GM19438 (cell line): ENCODE measurements around the gene METTL17.
"Not testable (repeated sequence)": the region's sequence is repeated elsewhere in the genome, so short reads cannot be mapped to it uniquely, and the experiment has no call there.

ENCODE experiments used
- ATAC-seq: cut with Tn5 transposase; IDR thresholded peaks from one replicate; pipeline ENCODE4 v1.9.1; 2021; ENCODE audit warnings: low read depth; ENCODE audit not compliant: unreplicated experiment

The METTL17 gene

DNA sequence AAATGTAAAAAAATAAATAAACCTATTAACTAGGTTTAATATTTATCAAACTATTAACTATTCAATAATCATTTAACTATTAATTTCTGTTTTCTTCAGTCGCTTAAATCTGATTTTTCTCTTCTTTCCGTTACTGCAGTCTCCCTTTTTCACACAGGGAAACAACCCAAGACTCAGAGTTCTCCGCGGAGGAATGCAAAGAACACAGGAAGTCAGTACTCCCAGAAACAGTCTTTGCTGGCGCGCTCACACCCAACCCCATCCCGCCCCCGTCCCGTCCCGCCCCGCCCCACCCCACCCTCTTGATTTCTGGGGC lies 351 bp upstream of the METTL17 start:
- no peak for ATAC-seq

DNA sequence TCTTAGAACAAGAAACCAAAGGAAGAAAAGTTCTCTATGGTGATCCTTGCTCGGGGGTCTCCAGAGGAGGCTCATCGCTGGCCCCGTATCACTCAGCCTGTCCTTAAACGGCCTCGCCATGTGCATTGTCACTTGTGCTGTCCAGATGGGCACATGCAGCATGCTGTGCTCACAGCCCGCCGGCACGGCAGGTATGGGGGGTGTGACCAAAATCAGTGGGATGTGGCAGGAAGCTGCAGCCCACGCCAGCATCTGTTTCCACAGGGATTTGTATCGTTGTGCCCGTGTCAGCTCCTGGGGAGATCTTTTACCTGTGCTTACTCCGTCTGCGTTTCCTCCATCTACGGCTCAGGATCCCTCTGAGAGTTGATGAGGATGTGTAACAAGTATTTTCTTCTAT lies 6.7 kb downstream of the METTL17 start:
- no peak for ATAC-seq

DNA sequence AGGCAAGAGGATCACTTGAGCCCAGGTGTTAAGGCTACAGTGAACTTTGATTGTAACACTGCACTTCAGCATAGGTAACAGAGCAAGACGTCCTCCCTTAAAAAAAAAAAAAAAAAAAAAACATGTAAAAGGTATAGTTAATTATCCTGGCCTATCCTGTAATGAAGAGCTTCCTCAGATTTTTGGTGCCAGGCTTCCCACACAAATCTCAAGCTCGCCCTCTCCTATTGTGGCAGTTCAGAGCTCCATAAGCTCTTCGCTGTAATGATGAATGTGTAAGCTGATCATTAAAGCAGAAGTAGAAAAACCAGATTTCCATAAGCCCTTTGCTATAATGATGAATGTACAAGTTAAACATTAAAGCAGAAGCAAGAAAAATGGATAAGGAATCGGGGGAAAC lies 7.3 kb downstream of the METTL17 start:
- ATAC-seq, result no peak

DNA sequence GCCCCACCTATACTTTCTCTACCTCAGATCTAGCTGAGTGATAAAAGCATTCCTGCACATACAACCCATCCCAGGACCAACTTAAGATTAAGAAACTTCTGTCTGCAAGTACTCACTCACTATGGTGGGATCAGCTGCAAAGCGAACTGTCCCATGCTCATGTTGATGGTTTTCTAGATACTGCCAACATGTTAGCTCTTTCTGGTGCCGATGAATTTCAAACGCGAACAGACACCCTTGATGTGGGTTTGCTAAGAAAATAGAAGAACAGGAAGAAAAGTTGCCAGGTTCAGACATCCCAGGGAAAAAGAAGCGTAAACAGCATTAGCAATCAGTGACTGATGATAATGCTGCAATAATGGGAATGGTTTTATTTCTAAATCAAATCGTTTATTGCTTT lies 7.8 kb downstream of the METTL17 start:
- no peak for ATAC-seq

DNA sequence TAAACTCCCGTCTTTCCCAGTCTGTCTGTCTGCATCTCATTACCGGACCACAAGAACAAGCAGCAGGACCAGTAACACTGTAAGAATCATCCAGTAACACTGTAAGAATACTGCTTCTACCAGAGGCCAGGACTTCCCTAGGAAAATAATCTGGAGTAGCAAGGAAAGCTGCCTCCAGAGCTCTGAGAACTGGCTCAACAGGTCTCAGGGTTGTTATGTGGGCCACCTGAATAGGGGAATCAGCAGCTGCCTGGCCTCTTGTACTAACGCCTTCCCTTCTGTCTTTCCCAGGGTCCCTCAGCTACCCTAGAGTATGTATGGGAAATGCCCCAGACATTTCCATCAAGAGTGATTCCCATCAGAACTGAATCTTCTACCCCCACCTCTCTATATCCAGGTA lies 8.4 kb downstream of the METTL17 start:
- no peak for ATAC-seq

DNA sequence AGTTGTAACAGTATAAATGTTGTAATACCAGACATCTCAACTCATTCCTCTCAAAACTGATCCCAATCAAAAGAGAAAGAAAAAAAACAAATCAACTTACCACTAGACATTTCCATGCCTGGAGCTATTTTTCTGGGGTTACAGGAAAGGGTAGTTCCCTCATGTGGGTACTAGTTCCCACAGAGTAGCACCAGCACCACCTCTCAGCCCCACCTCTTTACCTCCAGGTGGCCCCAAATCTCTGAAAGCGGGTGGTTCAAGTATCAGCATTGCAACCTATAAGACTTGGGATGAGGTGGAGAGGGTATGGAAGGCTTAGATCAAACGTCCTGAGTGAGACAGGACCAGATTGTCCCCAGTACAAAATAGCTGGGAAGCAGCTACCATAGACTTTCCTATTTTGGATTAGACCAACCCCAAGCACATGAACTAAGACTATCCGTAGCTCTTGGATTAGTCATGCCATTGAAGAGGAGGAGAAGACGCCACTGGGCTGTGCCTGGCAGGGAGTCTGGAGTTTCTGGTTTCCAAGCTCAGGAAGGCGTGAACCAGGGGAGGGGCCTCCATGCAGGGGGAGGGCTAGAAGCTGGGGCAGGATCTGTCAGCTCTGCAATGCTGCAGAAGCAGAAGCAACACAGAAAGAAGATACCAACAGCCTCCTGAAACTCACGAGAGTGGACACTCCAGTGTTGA lies 9.0 kb downstream of the METTL17 start, which contains the start of gene SLC39A2:
Gene SLC39A2 (plus strand): TSS at position 620 of the 693 bp plus-strand sequence. CDS start 154 bp downstream, outside the sequence.
- no peak for ATAC-seq

DNA sequence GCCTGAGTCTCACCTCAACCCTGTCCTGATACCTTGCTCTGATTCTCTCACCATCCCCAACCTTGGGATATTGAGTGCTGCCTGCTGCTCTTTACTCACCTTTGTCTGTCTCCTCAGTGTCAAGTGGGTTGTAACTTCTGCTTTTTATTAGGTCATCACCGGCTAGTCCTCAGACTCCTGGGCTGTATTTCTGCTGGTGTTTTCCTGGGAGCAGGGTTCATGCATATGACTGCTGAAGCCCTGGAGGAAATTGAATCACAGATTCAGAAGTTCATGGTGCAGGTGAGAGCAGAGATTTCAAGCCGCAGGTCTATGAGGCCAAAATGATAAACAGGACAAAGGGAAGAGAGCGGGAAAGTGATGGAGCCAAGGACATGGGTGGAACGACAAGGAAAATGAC lies 9.8 kb downstream of the METTL17 start:
- ATAC-seq, result no peak

DNA sequence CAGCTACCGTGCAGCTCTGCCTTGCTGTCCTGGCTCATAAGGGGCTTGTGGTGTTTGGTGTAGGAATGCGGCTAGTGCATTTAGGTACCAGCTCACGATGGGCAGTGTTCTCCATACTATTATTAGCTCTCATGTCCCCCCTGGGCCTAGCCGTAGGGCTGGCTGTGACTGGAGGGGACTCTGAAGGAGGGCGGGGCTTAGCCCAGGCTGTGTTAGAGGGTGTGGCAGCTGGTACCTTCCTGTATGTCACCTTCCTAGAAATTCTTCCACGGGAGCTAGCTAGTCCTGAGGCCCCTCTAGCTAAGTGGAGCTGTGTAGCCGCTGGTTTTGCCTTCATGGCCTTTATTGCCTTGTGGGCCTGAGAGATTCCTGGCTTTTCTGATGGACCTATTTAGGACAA lies 11.4 kb downstream of the METTL17 start:
- no peak for ATAC-seq

DNA sequence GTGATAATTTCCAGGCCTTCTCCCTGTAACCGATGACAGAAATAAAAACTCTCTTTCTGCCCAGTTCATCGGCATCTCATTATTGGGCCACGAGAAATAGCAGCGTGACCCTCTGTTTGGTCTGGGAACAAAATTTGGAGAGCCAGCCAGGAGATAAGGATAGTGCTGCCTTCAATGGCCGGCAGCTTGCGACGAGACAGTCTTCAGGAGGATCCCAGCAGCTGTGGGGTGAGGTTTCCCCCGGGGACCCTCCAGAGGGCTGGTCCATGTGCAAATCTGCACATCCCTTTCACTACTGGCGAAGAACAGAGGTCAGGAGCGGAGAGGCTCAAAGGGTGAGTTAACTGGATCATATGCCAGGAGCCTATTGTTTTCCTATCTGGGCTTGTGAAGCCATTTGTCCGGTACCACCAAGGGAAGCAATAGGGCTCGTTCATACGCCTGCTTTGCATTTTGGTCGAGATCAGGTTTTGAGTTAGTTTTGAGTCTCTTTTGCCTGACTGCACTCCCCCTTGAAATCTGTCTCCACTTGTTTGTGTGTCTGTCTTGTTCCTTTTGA lies 14.1 kb downstream of the METTL17 start:
- ATAC-seq, result no peak

DNA sequence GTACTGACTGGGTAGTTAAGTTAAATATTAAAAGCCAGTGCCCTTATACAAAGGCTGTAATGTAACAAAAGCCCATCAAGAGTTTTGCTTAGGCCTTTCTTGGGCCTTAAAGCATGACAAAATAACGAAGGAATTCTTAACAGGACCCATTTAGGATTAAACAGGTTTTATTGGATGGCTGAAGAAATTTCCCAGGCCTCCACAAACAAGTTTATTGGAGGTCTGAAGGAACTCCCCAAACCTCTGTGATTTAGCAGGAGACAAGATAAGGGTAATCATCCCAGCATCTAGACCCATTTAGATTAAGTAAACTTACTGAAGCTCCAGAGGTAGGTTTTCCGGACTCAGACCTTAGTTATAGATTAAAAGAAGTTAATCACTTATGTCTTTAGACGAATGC lies 19.9 kb downstream of the METTL17 start:
- ATAC-seq, result not testable (repeated sequence)

DNA sequence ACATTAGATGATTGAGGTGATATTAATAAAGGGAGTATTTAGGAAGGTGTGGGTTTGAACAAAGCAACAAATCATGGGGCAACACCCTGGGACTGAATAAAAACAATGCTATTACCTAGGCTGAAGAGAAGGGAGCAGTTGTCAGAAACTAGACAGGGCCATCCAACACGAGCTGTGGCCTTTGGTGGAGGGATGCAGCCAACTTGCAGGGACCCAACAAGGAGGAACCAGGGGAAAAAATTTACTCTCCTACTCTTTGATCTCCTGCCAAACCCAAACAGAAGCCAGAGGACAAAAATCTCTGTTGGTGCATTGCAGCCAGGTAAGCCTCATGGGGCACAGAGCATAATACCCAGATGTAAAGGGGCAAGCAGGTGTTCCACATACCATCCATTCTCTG lies 21.4 kb downstream of the METTL17 start:
- no peak for ATAC-seq

DNA sequence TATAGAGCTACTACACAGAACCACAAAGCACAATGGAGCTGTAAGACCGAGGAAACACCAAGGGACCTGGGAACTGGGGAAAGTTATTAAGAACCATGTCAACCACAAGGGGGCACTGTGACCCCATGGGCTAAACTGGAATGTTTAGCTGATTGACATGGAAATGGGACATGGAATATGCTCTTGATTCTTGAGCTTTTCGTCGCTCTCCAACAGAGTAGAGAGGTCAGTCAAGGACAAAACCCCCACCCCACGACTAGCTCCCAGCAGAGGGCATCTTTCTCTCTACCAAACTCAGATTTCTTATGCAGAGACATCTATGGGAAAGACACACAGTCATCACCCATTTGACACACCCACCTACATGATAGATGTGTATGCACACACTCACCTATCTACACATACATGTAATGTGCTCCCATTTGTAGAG lies 25.0 kb downstream of the METTL17 start:
- no peak for ATAC-seq

DNA sequence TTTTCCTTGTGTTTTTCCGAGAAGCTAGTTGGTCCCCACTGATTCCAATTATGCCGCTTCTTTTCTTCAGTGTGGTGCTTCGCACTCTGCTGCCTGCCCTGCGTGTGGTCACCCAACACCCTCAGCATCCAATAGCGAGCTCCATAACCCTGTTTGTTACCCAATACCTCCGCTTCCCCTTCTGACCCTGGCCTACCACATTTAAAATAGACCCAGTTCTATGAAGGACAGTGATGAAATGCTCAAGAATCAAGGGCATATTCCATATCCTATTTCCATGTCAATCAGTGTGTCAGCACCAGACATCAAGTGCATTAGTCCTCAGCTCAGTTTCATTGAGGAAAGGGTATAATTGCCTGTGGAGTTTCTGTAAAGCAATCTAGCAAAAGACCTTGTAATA lies 25.5 kb downstream of the METTL17 start:
- no peak for ATAC-seq

DNA sequence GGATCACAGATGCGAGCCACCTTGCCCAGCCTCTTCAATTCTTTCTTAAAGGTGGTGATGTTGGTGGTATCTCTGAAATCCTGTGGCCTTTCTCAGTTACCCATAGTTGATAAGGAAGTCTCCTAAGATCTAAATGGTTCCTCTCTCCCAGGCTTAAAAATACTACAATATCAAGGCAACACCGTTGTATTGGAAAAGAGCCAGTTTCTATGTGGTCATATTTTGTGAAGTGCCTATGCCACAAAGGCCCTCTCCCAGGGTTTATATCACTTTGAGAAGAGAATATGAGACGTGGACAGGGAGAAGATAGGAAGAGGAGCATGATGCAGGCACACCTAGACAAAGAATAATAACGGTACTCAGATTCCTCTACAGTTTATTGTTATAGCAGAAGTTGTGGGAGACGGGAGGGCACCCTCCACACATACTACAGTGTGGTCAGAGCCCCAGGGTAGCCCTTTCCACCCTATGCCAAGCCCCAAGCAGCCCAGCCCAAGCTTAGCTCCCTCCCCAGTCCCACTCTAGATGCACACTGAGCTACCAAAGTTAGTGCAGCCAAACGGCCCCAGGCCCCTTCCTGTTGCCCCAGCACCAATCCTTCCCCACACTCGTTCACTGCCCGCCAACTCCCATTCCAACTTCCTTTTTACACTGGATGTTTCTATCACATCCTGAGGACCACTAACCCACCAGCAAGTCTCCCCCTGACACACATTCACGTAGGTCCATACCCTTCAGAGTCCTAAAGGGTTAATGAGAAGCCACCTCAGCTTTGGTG lies 26.8 kb downstream of the METTL17 start:
- ATAC-seq, result no peak

DNA sequence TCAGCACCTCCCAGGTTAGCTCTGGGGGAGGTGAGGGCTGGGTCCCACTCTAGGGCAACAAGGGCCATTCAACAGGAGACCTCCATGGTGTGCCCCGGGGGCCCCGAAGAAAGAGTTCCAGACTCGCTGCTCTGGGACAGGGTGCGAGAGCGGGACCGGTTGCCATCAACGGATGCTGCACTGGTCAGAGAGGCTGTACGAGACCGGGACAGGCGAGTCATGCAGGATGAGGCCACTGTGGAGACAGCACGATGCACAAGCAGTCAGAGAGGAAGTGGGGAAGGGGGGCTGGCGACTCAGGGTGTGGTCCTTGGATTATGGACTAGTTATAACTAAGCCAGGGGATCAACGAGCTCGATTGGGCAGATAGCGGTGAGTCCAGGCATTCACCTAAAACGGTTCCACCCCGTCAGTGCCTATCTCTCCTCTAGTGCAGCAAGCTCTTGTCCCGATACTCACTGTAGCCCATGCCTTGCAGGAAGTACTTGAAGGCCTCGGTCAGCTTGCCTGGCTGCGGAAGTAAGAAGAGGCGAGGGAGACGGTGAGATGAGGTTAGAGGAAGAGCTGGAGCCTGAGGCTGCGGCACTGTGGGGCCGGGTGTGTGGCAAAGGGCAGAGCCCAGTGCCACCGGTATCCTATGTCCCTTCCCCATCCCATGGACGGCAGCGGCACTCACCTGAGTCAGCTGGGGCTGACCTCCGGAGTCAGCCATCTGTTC lies 27.9 kb downstream of the METTL17 start:
- no peak for ATAC-seq

DNA sequence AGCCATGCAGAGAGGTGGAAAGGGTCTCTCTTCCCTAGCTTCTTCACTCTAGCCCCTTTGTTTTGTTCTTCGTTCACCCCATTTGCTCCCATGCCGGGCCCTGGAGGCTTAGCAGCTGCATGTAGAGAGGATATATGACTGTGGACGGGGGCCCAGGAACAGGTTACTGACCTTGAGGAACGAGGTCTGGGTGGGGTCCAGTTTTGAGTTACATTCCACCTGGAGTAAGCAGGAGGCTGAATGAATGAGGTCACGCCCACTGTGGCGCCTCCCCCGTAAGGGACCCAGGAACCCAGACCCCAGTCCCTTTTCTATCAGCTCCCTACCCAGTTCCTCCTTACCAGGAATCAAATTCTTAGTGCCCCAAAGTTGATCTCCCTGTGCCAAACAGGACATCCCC lies 28.5 kb downstream of the METTL17 start:
- no peak for ATAC-seq

DNA sequence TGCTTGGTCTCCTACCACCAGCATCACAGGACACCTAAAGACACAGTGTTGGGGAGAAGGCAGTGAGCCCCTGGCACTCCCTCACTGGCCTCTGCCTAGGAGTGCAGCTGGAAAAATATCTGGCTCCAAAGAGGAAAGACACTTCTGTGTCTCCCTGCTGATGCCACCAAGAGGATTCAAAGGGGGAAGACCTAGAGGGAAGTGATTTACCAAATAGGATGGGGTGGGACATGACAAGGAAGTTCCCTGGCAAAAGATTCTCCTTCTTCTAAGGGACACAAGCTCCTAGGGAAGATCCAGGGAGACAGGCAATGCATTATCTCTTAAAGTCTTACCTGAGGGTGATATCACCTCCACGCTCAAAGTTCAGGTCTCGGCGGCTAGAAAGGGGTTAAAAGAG lies 29.0 kb downstream of the METTL17 start:
- ATAC-seq, result no peak

DNA sequence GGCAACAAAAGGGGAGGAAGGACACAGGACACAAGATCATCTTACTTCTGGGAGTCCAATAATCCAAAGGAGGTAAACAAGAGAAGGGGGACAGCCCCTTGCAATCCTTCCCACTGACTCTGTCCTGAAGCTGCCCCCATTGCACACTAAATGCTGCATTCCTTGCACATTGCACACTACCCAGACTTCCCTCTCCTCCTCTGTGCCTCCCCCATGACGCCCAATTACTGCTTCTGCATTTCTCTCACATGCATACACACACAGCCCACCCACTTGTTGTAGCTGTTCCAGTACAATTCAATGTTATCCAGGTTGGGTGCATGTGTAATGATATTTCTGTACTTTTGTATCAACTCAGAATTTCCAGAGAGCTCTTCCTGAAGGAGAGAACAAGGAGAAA lies 29.6 kb downstream of the METTL17 start:
- ATAC-seq, result no peak

DNA sequence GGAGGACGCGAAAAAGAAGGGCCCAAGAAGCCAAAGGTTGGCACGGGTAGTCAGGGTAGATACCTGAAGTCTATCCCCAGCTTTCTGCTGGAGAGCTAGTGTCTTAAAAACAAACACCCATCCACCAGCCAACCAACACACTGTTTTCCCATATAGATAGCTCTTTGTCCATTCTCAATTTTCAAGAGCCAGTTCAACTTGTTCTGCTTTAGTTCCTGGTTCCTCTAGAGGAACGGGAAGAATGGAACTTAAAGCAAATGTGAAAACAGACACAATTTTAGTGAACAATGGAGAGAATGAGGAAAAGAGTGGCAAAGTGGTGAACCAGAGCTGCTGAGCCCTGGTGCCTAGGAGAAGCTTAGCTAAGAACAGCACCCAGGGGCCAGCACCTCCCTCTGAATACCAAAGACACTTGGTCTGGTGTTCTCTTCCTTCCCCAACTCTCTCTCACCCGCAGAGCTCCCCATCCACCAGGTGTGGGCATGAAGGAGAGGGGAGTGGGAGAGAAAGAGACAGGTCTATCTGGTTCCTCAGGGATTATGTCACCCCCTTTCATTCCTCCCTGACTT lies 31.3 kb downstream of the METTL17 start:
- ATAC-seq, result no peak

DNA sequence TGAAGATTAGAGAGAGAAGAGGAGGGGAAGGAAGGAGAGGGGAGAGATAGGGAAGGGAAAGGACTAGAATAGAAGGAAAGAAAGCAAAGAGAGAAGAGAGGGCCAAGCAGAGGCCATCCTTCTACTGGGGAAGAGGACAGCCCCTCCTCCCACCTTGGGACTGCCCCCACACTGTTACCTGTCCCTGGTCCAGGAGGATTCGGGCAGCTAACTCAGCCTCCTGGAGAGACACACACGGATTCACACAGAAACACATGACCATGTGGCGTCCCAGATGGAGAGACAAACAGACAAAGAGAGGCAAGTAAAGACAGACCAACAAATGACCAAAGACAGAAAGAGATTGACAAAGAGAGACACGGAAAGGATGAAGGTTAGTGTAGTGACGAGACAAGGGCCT lies 32.9 kb downstream of the METTL17 start:
- no peak for ATAC-seq

DNA sequence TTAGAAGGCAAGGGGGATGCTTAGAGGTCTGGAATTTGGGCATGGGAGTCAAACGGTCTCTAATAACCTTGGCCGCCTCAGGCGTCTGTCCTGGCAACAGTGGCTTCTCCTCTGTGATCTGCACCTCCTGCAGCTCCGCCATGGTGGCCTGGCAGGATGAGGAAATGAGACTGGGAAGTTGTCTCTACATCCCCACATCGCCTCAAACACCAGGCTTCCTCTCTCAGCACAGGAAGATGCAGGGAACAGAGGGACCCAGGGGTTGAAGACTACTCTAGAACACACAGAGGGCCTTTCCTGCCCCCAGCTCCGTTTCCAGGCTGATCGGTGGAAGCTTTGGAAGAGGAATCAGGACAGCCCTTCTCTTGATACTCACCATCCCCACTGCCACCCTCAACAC lies 33.4 kb downstream of the METTL17 start:
- ATAC-seq, result no peak
